Stimulated activated naive CD8-positive, alpha-beta T cell treated with anti-CD3 and anti-CD28 coated beads, Interleukin-15, Interleukin-2, amounts not matched to agents 100 ng/mL and 50 ng/mL, for 24 hours (primary cell): Measurements from ENCODE around the gene GPBAR1.
A peak's percentile ranks its signal among the peaks of the same experiment; 100 is the strongest.
"Not testable (repeated sequence)": the region's sequence is repeated elsewhere in the genome, so short reads cannot be mapped to it uniquely, and the experiment has no call there.

ENCODE experiments used
- H3K27ac Mint-ChIP-seq: one replicate; pipeline ENCODE4 v1.8.0; 2021; ENCODE audit warnings: mild to moderate bottlenecking, mixed read lengths
- H3K27me3 Mint-ChIP-seq: one replicate; pipeline ENCODE4 v1.8.0; 2021; ENCODE audit warnings: mixed read lengths
- H3K36me3 Mint-ChIP-seq: one replicate; pipeline ENCODE4 v1.8.0; 2021; ENCODE audit warnings: low read depth, mixed read lengths
- H3K4me1 Mint-ChIP-seq: one replicate; pipeline ENCODE4 v1.8.0; 2021; ENCODE audit warnings: low read depth, mixed read lengths
- H3K4me3 Mint-ChIP-seq: one replicate; pipeline ENCODE4 v1.8.0; 2021; ENCODE audit warnings: mild to moderate bottlenecking, mixed read lengths
- H3K9me3 Mint-ChIP-seq: one replicate; pipeline ENCODE4 v1.8.0; 2021; ENCODE audit warnings: mixed read lengths

Gene GPBAR1

GRCh38 chr2:218270721-218271486 is 10.1 kb downstream of the GPBAR1 start:
- H3K27ac Mint-ChIP-seq, result peak overlapping the region; percentile 94
- H3K27me3 Mint-ChIP-seq, result no peaks in the 10 kb centered on the region
- peaks cover 50% of the 10 kb centered on the region for H3K4me1 Mint-ChIP-seq
- peaks cover 39% of the 10 kb centered on the region for H3K36me3 Mint-ChIP-seq
- H3K9me3 Mint-ChIP-seq, result no peaks in the 10 kb centered on the region
- H3K4me3 Mint-ChIP-seq, result peak overlapping the region; percentile 95

- H3K4me3 Mint-ChIP-seq, result peak overlapping the region; percentile 95
- H3K36me3 Mint-ChIP-seq, result peaks cover 37% of the 10 kb centered on the region
- no peaks in the 10 kb centered on the region for H3K9me3 Mint-ChIP-seq
- H3K27ac Mint-ChIP-seq, result peak overlapping the region; percentile 94
- H3K27me3 Mint-ChIP-seq, result no peaks in the 10 kb centered on the region
- H3K4me1 Mint-ChIP-seq, result peaks cover 50% of the 10 kb centered on the region
These were observed 10.6 kb downstream of the GPBAR1 start for GRCh38 chr2:218271487-218271797.

GRCh38 chr2:218271865-218272530 is 11.2 kb downstream of the GPBAR1 start:
- Mint-ChIP-seq H3K27me3 (no peaks in the 10 kb centered on the region), H3K4me3 (peak overlapping the region; percentile 95), H3K36me3 (peaks cover 38% of the 10 kb centered on the region), H3K27ac (peak overlapping the region; percentile 94), H3K9me3 (no peaks in the 10 kb centered on the region), H3K4me1 (peaks cover 46% of the 10 kb centered on the region)

- peaks cover 38% of the 10 kb centered on the region for H3K36me3 Mint-ChIP-seq
- H3K4me3 Mint-ChIP-seq, result no peak overlapping the region
- peaks cover 39% of the 10 kb centered on the region for H3K4me1 Mint-ChIP-seq
- no peaks in the 10 kb centered on the region for H3K27me3 Mint-ChIP-seq
- H3K27ac Mint-ChIP-seq, result peak overlapping the region; percentile 94
- H3K9me3 Mint-ChIP-seq, result no peaks in the 10 kb centered on the region
These were observed 11.9 kb downstream of the GPBAR1 start for GRCh38 chr2:218272531-218273212.

GRCh38 chr2:218273214-218273907 is 12.5 kb downstream of the GPBAR1 start:
- H3K9me3 Mint-ChIP-seq, H3K27me3 Mint-ChIP-seq, H3K4me3 Mint-ChIP-seq: not testable (repeated sequence)
- Mint-ChIP-seq H3K27ac (peak overlapping the region; percentile 31), H3K4me1 (peaks cover 38% of the 10 kb centered on the region), H3K36me3 (peaks cover 37% of the 10 kb centered on the region)

GRCh38 chr2:218273908-218274249 is 13.1 kb downstream of the GPBAR1 start:
- H3K27me3 Mint-ChIP-seq, result no peaks in the 10 kb centered on the region
- H3K9me3 Mint-ChIP-seq, result no peaks in the 10 kb centered on the region
- peaks cover 37% of the 10 kb centered on the region for H3K36me3 Mint-ChIP-seq
- peaks cover 36% of the 10 kb centered on the region for H3K4me1 Mint-ChIP-seq
- no peak overlapping the region for H3K4me3 Mint-ChIP-seq
- H3K27ac Mint-ChIP-seq, result peak overlapping the region; percentile 31

- Mint-ChIP-seq H3K4me3 (no peak overlapping the region), H3K27ac (no peak overlapping the region), H3K36me3 (peaks cover 33% of the 10 kb centered on the region), H3K27me3 (no peaks in the 10 kb centered on the region), H3K9me3 (no peaks in the 10 kb centered on the region), H3K4me1 (peaks cover 29% of the 10 kb centered on the region)
These were observed 13.8 kb downstream of the GPBAR1 start for GRCh38 chr2:218274586-218274985.

GRCh38 chr2:218275371-218276072 is 14.7 kb downstream of the GPBAR1 start:
- Mint-ChIP-seq H3K36me3 (peaks cover 36% of the 10 kb centered on the region), H3K27me3 (no peaks in the 10 kb centered on the region), H3K9me3 (no peaks in the 10 kb centered on the region), H3K4me1 (peaks cover 29% of the 10 kb centered on the region), H3K4me3 (no peak overlapping the region), H3K27ac (no peak overlapping the region)

- Mint-ChIP-seq H3K27ac (peak overlapping the region; percentile 26), H3K4me1 (peaks cover 14% of the 10 kb centered on the region), H3K9me3 (no peaks in the 10 kb centered on the region), H3K36me3 (peaks cover 41% of the 10 kb centered on the region), H3K4me3 (no peak overlapping the region), H3K27me3 (no peaks in the 10 kb centered on the region)
These were observed 16.4 kb downstream of the GPBAR1 start for GRCh38 chr2:218276986-218277755.

- H3K36me3 Mint-ChIP-seq, result peaks cover 41% of the 10 kb centered on the region
- peaks cover 13% of the 10 kb centered on the region for H3K4me1 Mint-ChIP-seq
These were observed 17.1 kb downstream of the GPBAR1 start for GRCh38 chr2:218277921-218278320.

GRCh38 chr2:218278531-218279360 is 17.9 kb downstream of the GPBAR1 start:
- Mint-ChIP-seq H3K4me1 (peaks cover 15% of the 10 kb centered on the region), H3K4me3 (no peak overlapping the region), H3K9me3 (no peaks in the 10 kb centered on the region), H3K27me3 (no peaks in the 10 kb centered on the region), H3K36me3 (peaks cover 40% of the 10 kb centered on the region), H3K27ac (no peak overlapping the region)

More at GRCh38 chr2:218277921-218278320, 17.1 kb downstream of the GPBAR1 start:
- no peaks in the 10 kb centered on the region for H3K9me3 Mint-ChIP-seq
- H3K27me3 Mint-ChIP-seq, result no peaks in the 10 kb centered on the region
- H3K4me3 Mint-ChIP-seq, result no peak overlapping the region
- H3K27ac Mint-ChIP-seq, result no peak overlapping the region

GRCh38 chr2:218280260-218280870 is 19.6 kb downstream of the GPBAR1 start:
- H3K27ac Mint-ChIP-seq, result no peak overlapping the region
- no peaks in the 10 kb centered on the region for H3K9me3 Mint-ChIP-seq
- H3K36me3 Mint-ChIP-seq, result peaks cover 34% of the 10 kb centered on the region
- H3K27me3 Mint-ChIP-seq, result no peaks in the 10 kb centered on the region
- H3K4me3 Mint-ChIP-seq, result no peak overlapping the region
- H3K4me1 Mint-ChIP-seq, result peaks cover 28% of the 10 kb centered on the region

- Mint-ChIP-seq H3K27me3 (no peaks in the 10 kb centered on the region), H3K4me1 (peaks cover 39% of the 10 kb centered on the region)
These were observed 20.6 kb downstream of the GPBAR1 start for GRCh38 chr2:218281449-218281848.

More at GRCh38 chr2:218281449-218281848, 20.6 kb downstream of the GPBAR1 start:
- Mint-ChIP-seq H3K9me3 (no peaks in the 10 kb centered on the region), H3K4me3 (no peak overlapping the region), H3K27ac (peak overlapping the region; percentile 84), H3K36me3 (peaks cover 32% of the 10 kb centered on the region)
